Activated naive CD4-positive, alpha-beta T cell treated with anti-CD3 and anti-CD28 coated beads for 36 hours (primary cell): ENCODE results near the gene TMC2. TPM values are rescaled to one million over a fixed set of nuclear protein-coding genes. Genes with fewer than 3 reads are reported as not detected.

ENCODE experiments used
- CTCF ChIA-PET: fragments of 350-600 bp; sonication (Branson Sonifier 250); formaldehyde crosslinking; loops from one replicate; lab custom pipeline; 2021; ENCODE audit warnings: antibody characterized with exemption; lab: Charles Lee
- DNase-seq: peaks from one replicate; pipeline ENCODE4 v3.0.0-alpha.2; 2020
- H3K27ac Mint-ChIP-seq: one replicate; pipeline ENCODE4 v1.8.0; 2021; ENCODE audit warnings: mild to moderate bottlenecking, mixed read lengths
- H3K27me3 Mint-ChIP-seq: one replicate; pipeline ENCODE4 v1.8.0; 2021; ENCODE audit warnings: low read depth, mixed read lengths
- H3K36me3 Mint-ChIP-seq: one replicate; pipeline ENCODE4 v1.8.0; 2021; ENCODE audit warnings: low read depth, mixed read lengths
- H3K4me1 Mint-ChIP-seq: one replicate; pipeline ENCODE4 v1.8.0; 2021; ENCODE audit warnings: low read depth, mixed read lengths
- H3K4me3 Mint-ChIP-seq: one replicate; pipeline ENCODE4 v1.8.0; 2021; ENCODE audit warnings: mild to moderate bottlenecking, moderate library complexity, mixed read lengths
- H3K9me3 Mint-ChIP-seq: one replicate; pipeline ENCODE4 v1.8.0; 2021; ENCODE audit warnings: mixed read lengths
- intact Hi-C: fragments of 100-400 bp; cut with micrococcal nuclease; formaldehyde crosslinking; loops from one replicate; pipeline ENCODE4 v1.15.1; 2023
- total RNA-seq, 2 experiments: library from RNA; stranded (reverse); gene quantifications; one replicate each; pipeline ENCODE4 v1.2.3, GENCODE V29; 2021

The TMC2 gene
- total RNA-seq, 2 experiments from 2014 or later: not detected

GRCh38 chr20:2558581-2559278 is 22.4 kb downstream of the TMC2 start:
- intact Hi-C loops: no loop called here
- CTCF ChIA-PET: interaction anchor here (1.0 to 1.3 kb wide), 2 partner anchors 37 to 107 kb away, joined by 3 to 5 read pairs; no protein-coding TSS in a partner anchor
- H3K36me3 Mint-ChIP-seq: no peaks in the 10 kb centered on the region
- no peaks in the 10 kb centered on the region for H3K9me3 Mint-ChIP-seq
- H3K27ac Mint-ChIP-seq: no peak overlapping the region
- no peak for DNase-seq
- H3K4me1 Mint-ChIP-seq: no peaks in the 10 kb centered on the region
- H3K27me3 Mint-ChIP-seq: peaks cover 48% of the 10 kb centered on the region
- H3K4me3 Mint-ChIP-seq: peak overlapping the region; percentile 41

DNA sequence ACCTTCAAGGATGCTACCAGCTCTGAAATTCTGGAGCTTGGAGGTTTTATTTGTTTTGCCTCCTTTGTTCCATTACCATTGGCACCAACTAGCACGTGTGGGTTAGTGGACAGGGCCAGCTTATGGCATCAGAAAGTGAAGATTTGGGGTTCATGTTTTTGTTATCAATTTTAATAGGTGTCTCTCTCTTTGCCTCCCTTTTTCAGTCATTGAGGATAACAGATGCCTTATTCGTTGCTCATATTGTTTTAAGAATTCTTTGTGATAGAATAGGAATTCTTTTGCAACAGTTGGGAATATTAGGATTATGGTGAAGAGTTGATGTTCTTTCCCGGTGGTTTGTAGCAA is 22.9 kb downstream of the TMC2 start:
- peak overlapping the region; percentile 18 for H3K4me3 Mint-ChIP-seq
- DNase-seq: no peak
- CTCF ChIA-PET: interaction anchor here (1.3 kb wide), 1 partner anchor 37 kb away, joined by 5 read pairs; no protein-coding TSS in a partner anchor
- intact Hi-C loops: no loop called here
- no peaks in the 10 kb centered on the region for H3K4me1 Mint-ChIP-seq
- no peak overlapping the region for H3K27ac Mint-ChIP-seq
- no peaks in the 10 kb centered on the region for H3K9me3 Mint-ChIP-seq
- peaks cover 48% of the 10 kb centered on the region for H3K27me3 Mint-ChIP-seq
- no peaks in the 10 kb centered on the region for H3K36me3 Mint-ChIP-seq

- Mint-ChIP-seq H3K4me3 (no peak overlapping the region), H3K36me3 (no peaks in the 10 kb centered on the region), H3K9me3 (no peaks in the 10 kb centered on the region), H3K27me3 (peaks cover 50% of the 10 kb centered on the region), H3K27ac (no peak overlapping the region), H3K4me1 (no peaks in the 10 kb centered on the region)
- intact Hi-C loops: no loop called here
- CTCF ChIA-PET: no interaction called here
- DNase-seq: no peak
These were observed 23.3 kb downstream of the TMC2 start for GRCh38 chr20:2559651-2560050.

DNA sequence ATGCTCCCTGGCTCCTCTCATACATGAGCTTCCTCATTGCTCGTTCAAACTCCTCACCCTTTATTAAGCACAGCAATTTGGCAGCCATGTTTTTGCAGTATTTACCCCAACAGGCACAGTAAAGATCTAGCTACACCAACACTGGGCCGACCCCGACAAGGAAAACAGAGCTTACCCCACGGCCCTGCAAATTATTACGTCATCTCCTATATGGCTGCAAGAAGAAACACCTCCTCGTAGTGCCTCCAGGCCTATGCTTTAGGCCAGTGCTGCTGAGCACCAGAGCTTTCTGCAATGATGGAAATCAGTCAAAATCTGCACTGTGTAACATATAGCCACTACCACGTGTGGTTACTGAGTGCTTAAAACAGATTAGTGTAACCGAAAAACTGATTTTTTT is 26.7 kb downstream of the TMC2 start:
- no peaks in the 10 kb centered on the region for H3K4me1 Mint-ChIP-seq
- DNase-seq: no peak
- CTCF ChIA-PET: no interaction called here
- H3K9me3 Mint-ChIP-seq: no peaks in the 10 kb centered on the region
- no peak overlapping the region for H3K4me3 Mint-ChIP-seq
- intact Hi-C loops: no loop called here
- no peak overlapping the region for H3K27ac Mint-ChIP-seq
- peaks cover 44% of the 10 kb centered on the region for H3K27me3 Mint-ChIP-seq
- no peaks in the 10 kb centered on the region for H3K36me3 Mint-ChIP-seq

DNA sequence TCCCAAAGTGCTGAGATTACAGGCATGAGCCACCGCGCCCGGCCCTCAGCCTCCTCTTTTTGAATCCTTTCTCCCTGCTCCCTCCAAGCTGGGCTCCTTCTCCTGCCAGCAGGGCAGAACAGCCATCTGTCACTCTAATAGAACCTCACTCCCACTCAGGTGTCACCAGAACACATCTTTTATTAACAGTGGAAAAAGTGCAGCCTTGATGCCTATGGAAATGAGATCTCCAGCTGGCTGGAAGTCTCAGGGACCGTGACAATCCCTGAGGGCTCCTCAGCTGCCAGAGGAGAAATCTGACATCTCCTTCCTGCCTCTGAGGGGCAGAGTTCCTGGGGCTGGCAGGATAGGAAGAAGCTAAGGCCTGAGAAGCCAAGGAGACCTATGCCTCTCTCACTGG is 28.0 kb downstream of the TMC2 start:
- Mint-ChIP-seq H3K27ac (no peak overlapping the region), H3K9me3 (no peaks in the 10 kb centered on the region), H3K4me3 (no peak overlapping the region), H3K4me1 (no peaks in the 10 kb centered on the region), H3K27me3 (peaks cover 47% of the 10 kb centered on the region), H3K36me3 (no peaks in the 10 kb centered on the region)
- intact Hi-C loops: no loop called here
- CTCF ChIA-PET: no interaction called here
- no peak for DNase-seq

DNA sequence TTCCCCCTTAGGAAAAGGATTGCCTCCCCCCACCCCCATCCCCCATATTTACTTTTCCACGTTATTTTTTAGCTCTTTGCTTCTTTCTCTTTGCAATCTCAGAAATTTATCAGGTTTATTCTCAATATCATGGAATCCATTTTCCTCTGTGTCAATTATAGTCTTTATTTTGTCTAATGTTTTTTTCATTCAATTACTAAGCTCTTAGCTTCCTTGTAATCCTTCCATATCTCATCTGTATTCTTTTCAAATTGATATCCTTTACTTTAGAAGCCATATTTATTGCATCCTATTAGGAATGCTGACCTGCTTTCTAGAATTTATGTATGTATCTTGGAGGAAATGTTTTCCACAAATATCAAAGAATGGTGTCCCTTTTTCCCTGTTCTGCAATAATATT is 39.3 kb downstream of the TMC2 start:
- H3K9me3 Mint-ChIP-seq: no peaks in the 10 kb centered on the region
- H3K4me3 Mint-ChIP-seq: no peak overlapping the region
- no peaks in the 10 kb centered on the region for H3K36me3 Mint-ChIP-seq
- CTCF ChIA-PET: interaction anchor here (1.2 kb wide), 1 partner anchor 33 kb away, joined by 3 read pairs; no protein-coding TSS in a partner anchor
- peaks cover 22% of the 10 kb centered on the region for H3K27me3 Mint-ChIP-seq
- H3K27ac Mint-ChIP-seq: no peak overlapping the region
- intact Hi-C loops: no loop called here
- no peaks in the 10 kb centered on the region for H3K4me1 Mint-ChIP-seq
- no peak for DNase-seq

GRCh38 chr20:2576317-2576727 is 39.9 kb downstream of the TMC2 start:
- intact Hi-C loops: no loop called here
- H3K27ac Mint-ChIP-seq: no peak overlapping the region
- H3K4me3 Mint-ChIP-seq: no peak overlapping the region
- CTCF ChIA-PET: interaction anchor here (0.6 kb wide), 1 partner anchor 97 kb away, joined by 3 read pairs; no protein-coding TSS in a partner anchor
- no peak for DNase-seq
- H3K4me1 Mint-ChIP-seq: no peaks in the 10 kb centered on the region
- peaks cover 22% of the 10 kb centered on the region for H3K27me3 Mint-ChIP-seq
- H3K36me3 Mint-ChIP-seq: no peaks in the 10 kb centered on the region
- H3K9me3 Mint-ChIP-seq: no peaks in the 10 kb centered on the region

DNA sequence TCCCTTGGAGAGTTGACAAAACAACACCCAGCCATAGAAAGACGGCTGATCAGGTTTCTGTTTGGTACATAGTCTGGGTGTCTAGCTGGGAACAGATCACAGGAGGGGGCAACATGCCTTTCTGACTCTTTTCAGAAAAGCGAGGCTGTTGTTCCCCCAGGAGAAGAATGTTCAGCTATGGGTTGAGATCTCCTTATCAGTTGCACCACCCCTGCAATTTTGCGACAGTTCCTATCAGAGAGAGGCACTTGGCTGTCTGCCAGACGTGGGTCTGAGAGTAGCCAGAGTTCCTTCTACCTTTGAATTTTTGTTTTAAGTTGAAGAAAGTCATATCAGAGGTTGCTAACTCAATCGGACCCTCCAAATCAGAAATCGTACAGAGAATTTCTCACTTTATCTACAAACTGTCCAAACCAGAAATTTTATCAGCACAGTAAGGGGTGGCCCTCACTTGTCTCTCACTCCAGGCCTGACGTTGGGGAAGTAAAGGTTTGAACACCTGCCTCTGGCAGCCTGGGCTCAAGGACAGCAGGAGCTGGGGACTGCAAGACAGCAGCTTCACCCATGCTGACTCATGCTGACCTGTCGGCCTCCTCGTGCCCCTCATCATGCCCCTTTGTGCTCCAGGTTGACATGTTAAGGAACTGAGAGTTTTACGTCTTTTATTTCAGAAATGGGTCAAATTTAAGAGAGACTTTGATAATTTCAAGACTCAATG is 42.3 kb downstream of the TMC2 start:
- CTCF ChIA-PET: no interaction called here
- no peak for DNase-seq
- no peaks in the 10 kb centered on the region for H3K4me1 Mint-ChIP-seq
- no peak overlapping the region for H3K27ac Mint-ChIP-seq
- peaks cover 25% of the 10 kb centered on the region for H3K27me3 Mint-ChIP-seq
- intact Hi-C loops: no loop called here
- H3K36me3 Mint-ChIP-seq: no peaks in the 10 kb centered on the region
- no peak overlapping the region for H3K4me3 Mint-ChIP-seq
- no peaks in the 10 kb centered on the region for H3K9me3 Mint-ChIP-seq

- intact Hi-C loops: no loop called here
- H3K9me3 Mint-ChIP-seq: no peaks in the 10 kb centered on the region
- H3K36me3 Mint-ChIP-seq: no peaks in the 10 kb centered on the region
- CTCF ChIA-PET: interaction anchor here (0.6 kb wide), 2 partner anchors 62 kb away, joined by 3 read pairs; no protein-coding TSS in a partner anchor
- H3K27me3 Mint-ChIP-seq: peaks cover 6% of the 10 kb centered on the region
- no peaks in the 10 kb centered on the region for H3K4me1 Mint-ChIP-seq
- no peak overlapping the region for H3K4me3 Mint-ChIP-seq
- no peak for DNase-seq
- H3K27ac Mint-ChIP-seq: no peak overlapping the region
These were observed 49.4 kb downstream of the TMC2 start for GRCh38 chr20:2585811-2586210.

- Mint-ChIP-seq H3K36me3 (no peaks in the 10 kb centered on the region), H3K4me1 (no peaks in the 10 kb centered on the region), H3K4me3 (no peak overlapping the region), H3K27ac (no peak overlapping the region), H3K27me3 (peaks cover 13% of the 10 kb centered on the region), H3K9me3 (no peaks in the 10 kb centered on the region)
- intact Hi-C loops: no loop called here
- CTCF ChIA-PET: no interaction called here
- peak; percentile 21 for DNase-seq
These were observed 57.4 kb downstream of the TMC2 start for GRCh38 chr20:2593756-2594155.

DNA sequence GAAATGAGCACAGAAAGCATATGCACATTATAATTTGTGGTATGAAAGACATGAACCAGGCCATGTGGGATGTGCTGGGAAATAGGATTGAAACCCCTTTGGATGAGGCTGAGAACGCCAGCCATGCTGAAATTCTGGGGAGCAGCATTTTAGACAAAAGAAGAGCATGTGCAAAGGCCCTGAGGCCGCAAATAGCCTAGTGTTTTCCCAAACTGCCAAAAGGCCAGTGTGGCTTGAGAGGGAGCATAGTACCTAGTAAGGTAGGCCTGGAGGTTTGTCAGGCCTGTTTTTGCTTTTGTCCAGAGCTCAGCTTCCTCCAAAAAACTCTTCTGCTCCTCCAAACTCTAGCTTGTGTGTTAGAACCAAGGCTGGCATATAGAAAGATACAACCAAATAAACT is 58.7 kb downstream of the TMC2 start:
- intact Hi-C loops: no loop called here
- Mint-ChIP-seq H3K4me1 (no peaks in the 10 kb centered on the region), H3K9me3 (no peaks in the 10 kb centered on the region), H3K36me3 (no peaks in the 10 kb centered on the region), H3K27ac (no peak overlapping the region), H3K4me3 (no peak overlapping the region), H3K27me3 (peaks cover 14% of the 10 kb centered on the region)
- no peak for DNase-seq
- CTCF ChIA-PET: no interaction called here

DNA sequence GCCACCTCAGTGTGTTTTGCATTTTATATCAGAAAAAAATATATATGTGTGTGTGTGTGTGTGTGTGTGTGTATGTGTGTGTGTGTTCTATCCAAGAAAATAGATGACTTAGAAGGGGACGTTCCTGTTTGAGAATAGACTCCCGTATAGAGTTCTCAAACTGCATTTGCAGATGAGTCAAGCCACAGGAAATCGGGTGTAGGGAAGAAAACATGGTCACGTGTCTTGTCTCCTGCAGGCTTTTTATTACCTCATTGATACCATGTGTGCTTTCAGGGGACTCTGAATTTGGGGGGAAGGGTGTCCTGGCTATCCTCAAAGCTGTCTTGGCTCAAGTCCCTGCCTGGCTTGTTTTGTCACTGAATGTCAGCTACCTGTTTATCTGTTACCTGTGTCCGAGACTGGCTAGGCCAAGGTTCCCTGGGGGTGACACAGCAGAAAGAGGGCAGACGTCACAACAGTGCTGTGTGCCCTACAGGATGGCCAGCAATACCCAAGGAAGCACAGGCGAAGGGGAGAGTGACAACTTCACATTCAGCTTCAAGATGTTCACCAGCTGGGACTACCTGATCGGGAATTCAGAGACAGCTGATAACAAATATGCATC is 60.4 kb downstream of the TMC2 start:
- Mint-ChIP-seq H3K27me3 (peaks cover 14% of the 10 kb centered on the region), H3K36me3 (no peaks in the 10 kb centered on the region), H3K9me3 (no peaks in the 10 kb centered on the region), H3K27ac (no peak overlapping the region), H3K4me1 (no peaks in the 10 kb centered on the region), H3K4me3 (no peak overlapping the region)
- CTCF ChIA-PET: no interaction called here
- intact Hi-C loops: no loop called here
- DNase-seq: no peak
